ENCODE results near the gene CATSPER1.

CATSPER1 gene

DNA sequence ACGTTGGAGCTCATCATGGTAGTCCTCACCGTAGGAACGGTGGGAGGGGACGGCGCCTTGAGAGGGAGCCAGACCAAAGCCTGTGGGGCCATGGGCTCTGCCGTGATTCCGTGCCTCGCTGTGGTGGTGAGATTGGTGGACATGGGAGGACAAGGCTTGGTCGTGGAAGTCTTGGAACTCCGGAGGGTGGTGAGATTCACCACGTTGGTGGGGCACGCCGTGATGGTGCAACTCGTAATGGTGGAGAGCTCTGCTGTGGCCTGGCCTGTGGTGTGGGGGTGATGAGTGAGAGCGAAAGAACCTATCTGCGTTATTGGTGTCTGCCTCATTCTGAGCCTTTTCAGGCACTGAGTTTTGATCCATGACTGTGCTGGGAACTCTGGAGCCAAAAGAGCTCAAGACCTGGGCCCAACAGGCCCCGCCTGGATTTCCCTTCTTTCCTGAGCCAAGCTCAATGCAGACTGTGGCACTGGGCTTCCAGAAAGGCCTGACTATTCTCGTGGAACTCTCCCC is at the start of gene CATSPER1:
TSS of gene CATSPER1 (minus strand) at position 463 of the 513 bp plus-strand sequence. CDS start at position 363, 100 bp downstream.
- Mint-ChIP-seq H3K27ac (peak within 1 kb of the TSS; percentile 60), H3K36me3 (no peaks in the 10 kb centered on the region), H3K4me1 (peaks cover 5% of the 10 kb centered on the region), H3K27me3 (peaks cover 3% of the 10 kb centered on the region), H3K9me3 (no peaks in the 10 kb centered on the region), H3K4me3 (no peak within 1 kb of the TSS)

- Mint-ChIP-seq H3K36me3 (peaks cover 14% of the 10 kb centered on the region), H3K4me3 (no peak overlapping the region), H3K27ac (no peak overlapping the region), H3K4me1 (peaks cover 85% of the 10 kb centered on the region), H3K27me3 (no peaks in the 10 kb centered on the region), H3K9me3 (no peaks in the 10 kb centered on the region)
These were observed 49.0 kb upstream of the CATSPER1 start for GRCh38 chr11:66075273-66075672.

- H3K9me3 Mint-ChIP-seq = no peaks in the 10 kb centered on the region
- peak overlapping the region; percentile 96 for H3K27ac Mint-ChIP-seq
- H3K4me1 Mint-ChIP-seq = peaks cover 78% of the 10 kb centered on the region
- H3K27me3 Mint-ChIP-seq = no peaks in the 10 kb centered on the region
- peaks cover 17% of the 10 kb centered on the region for H3K36me3 Mint-ChIP-seq
- H3K4me3 Mint-ChIP-seq = peak overlapping the region; percentile 51
These were observed 47.4 kb upstream of the CATSPER1 start for GRCh38 chr11:66073669-66074068.

- peak overlapping the region; percentile 94 for H3K4me3 Mint-ChIP-seq
- H3K4me1 Mint-ChIP-seq = peaks cover 79% of the 10 kb centered on the region
- peaks cover 15% of the 10 kb centered on the region for H3K36me3 Mint-ChIP-seq
- H3K9me3 Mint-ChIP-seq = no peaks in the 10 kb centered on the region
- H3K27me3 Mint-ChIP-seq = no peaks in the 10 kb centered on the region
- peak overlapping the region; percentile 96 for H3K27ac Mint-ChIP-seq
These were observed 46.2 kb upstream of the CATSPER1 start for GRCh38 chr11:66072518-66072917.

GRCh38 chr11:66072081-66072480 is 45.8 kb upstream of the CATSPER1 start:
- Mint-ChIP-seq H3K27me3 (no peaks in the 10 kb centered on the region), H3K36me3 (peaks cover 15% of the 10 kb centered on the region), H3K4me1 (peaks cover 80% of the 10 kb centered on the region), H3K4me3 (peak overlapping the region; percentile 94), H3K27ac (peak overlapping the region; percentile 96), H3K9me3 (no peaks in the 10 kb centered on the region)

- Mint-ChIP-seq H3K27ac (peak overlapping the region; percentile 94), H3K4me1 (peaks cover 80% of the 10 kb centered on the region), H3K36me3 (peaks cover 15% of the 10 kb centered on the region), H3K4me3 (peak overlapping the region; percentile 94), H3K9me3 (no peaks in the 10 kb centered on the region), H3K27me3 (no peaks in the 10 kb centered on the region)
These were observed 45.1 kb upstream of the CATSPER1 start for GRCh38 chr11:66071381-66071801.

DNA sequence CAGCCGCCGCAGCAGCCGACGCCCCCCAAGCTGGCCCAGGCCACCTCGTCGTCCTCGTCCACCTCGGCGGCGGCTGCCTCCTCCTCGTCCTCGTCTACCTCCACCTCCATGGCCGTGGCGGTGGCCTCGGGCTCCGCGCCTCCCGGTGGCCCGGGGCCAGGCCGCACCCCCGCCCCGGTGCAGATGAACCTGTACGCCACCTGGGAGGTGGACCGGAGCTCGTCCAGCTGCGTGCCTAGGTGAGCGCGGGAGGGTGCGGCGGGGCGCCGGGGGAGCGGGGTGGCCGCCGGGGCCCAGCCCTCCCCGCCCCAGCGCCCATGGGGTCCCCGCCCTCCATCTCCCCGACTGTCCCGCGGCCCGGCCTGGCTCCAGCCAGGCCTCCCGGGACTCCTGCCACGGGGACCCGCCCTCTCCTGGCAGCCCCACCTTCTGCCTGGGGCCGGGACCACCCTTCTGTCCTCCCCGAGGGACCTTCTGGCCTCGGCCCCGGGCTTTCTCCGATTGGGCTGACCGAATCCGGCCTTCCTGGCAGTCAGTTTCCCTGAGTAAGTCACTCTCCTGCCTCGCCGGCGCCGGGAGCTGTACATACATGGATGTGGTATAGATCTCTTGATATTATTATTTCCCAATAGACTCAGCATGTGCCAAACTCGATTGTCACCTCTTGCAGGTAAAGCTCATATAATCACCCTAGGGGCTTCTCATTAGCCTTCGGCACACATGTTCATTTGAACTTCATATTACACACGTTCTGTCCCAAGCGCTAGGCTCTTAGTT is 44.5 kb upstream of the CATSPER1 start:
- Mint-ChIP-seq H3K9me3 (no peaks in the 10 kb centered on the region), H3K27ac (peak overlapping the region; percentile 94), H3K36me3 (peaks cover 18% of the 10 kb centered on the region), H3K4me3 (peak overlapping the region; percentile 94), H3K4me1 (peaks cover 79% of the 10 kb centered on the region), H3K27me3 (no peaks in the 10 kb centered on the region)

DNA sequence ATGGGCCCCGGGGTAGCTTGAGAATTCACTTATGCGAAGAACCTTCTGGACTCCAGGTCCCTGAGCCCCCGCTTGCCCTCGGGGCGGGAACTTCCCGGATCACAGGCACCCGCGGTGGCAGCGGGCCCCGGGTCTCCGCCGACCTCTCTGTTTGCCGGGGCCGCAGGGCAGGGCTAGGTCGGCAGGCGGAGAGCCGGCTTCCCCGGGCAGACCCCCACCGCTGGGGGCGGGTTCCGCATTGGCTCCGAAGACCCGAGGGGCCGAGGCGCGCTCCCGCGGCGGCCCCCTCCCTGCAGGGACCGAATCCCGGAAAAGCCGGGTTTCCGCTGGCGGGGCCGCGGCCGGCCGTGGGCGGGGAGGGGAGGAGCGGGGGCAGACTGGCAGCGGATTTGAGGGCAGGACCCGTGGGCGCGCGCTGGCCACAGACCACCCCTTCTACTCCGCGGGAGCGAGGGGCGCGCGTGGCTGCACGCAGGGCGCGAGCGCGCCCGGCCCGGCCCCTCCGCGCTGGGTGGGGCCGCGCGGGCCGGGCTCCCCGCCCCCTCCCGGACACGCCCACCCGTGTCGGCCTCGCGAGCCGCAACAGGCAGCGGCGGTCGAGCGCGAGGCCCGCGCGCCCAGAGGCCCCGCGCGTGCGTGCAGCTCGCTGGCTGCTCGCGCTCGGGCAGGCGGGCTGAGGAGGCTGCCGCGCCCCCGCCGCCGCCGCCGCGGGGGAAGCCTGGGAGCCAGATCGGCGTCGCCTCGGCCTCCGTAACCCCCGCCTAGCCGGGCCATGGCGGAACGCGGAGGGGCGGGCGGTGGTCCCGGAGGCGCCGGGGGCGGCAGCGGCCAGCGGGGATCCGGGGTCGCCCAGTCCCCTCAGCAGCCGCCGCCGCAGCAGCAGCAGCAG is 43.7 kb upstream of the CATSPER1 start, which contains the start of gene PACS1:
TSS of gene PACS1 (plus strand) at position 558 of the 889 bp plus-strand sequence. CDS start at position 773, 215 bp downstream.
- Mint-ChIP-seq H3K27me3 (no peaks in the 10 kb centered on the region), H3K36me3 (peaks cover 21% of the 10 kb centered on the region), H3K4me3 (peak within 1 kb of the TSS; percentile 94), H3K9me3 (no peaks in the 10 kb centered on the region), H3K27ac (peak within 1 kb of the TSS; percentile 94), H3K4me1 (peaks cover 74% of the 10 kb centered on the region)

DNA sequence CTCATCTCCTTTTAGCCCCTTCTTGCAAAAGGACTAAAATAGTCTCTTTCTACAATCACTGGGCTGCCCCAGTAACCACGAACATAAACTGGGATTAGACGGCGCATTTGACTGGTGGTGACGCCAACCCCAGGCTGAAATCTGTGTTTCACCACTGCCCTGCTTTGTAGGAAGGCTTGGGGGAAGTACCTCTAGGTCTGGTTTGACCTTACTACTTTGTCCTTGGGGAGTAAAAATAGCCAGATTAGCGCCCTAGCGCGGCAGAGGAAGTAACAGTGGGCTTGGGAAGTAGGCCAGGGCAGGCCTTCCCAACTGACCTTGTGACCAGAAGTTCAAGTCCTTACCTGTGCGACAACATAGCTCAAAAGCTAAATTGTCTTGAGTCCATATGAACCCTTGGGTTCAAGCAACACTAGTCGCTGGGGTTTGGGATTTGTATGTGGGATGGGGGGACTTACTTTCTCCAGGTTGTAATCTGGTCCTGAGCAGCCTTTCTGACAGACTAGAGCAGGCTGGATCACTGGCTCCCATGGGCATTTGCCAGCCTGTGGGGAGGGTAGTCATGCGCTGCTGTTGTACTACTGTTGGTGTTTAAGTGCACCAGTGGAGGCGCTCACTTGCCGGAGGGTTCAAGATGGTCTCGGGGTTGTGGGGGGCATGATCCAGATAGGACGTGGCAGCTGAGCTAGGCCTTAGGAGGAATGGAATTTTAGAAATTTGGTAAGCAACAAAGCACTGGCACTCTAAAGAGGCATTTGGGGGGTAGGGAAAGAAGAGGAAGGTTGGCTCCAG is 42.8 kb upstream of the CATSPER1 start:
- Mint-ChIP-seq H3K4me1 (peaks cover 70% of the 10 kb centered on the region), H3K4me3 (peak overlapping the region; percentile 90), H3K9me3 (no peaks in the 10 kb centered on the region), H3K27ac (peak overlapping the region; percentile 89), H3K27me3 (no peaks in the 10 kb centered on the region), H3K36me3 (peaks cover 25% of the 10 kb centered on the region)

DNA sequence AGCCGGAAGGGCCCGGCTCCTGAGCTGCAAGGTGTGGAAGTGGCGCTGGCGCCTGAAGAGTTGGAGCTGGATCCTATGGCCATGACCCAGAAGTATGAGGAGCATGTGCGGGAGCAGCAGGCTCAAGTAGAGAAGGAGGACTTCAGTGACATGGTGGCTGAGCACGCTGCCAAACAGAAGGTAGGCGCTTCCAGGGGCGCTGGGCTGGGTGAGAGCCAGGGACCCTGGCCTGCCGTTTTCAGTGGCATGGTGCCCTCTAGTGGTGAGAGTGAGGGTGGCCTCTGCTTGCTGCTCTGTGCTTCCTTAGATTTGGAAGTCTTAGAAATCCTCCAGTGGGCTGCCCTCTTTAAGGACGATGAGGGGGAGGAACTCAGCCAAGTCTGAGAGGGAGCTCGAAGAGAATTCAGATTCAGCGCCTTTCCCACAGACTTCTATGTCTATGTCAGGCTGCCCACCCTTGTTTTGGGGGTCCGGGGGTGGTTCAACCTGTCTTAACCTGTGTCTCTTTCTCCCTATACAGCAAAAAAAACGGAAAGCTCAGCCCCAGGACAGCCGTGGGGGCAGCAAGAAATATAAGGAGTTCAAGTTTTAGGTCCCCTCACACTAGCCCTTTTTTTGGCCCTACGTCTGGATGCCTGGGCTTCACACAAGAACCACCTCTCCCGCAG is 42.0 kb upstream of the CATSPER1 start:
- Mint-ChIP-seq H3K4me3 (peak overlapping the region; percentile 52), H3K9me3 (no peaks in the 10 kb centered on the region), H3K4me1 (peaks cover 68% of the 10 kb centered on the region), H3K27me3 (no peaks in the 10 kb centered on the region), H3K36me3 (peaks cover 27% of the 10 kb centered on the region), H3K27ac (peak overlapping the region; percentile 89)

DNA sequence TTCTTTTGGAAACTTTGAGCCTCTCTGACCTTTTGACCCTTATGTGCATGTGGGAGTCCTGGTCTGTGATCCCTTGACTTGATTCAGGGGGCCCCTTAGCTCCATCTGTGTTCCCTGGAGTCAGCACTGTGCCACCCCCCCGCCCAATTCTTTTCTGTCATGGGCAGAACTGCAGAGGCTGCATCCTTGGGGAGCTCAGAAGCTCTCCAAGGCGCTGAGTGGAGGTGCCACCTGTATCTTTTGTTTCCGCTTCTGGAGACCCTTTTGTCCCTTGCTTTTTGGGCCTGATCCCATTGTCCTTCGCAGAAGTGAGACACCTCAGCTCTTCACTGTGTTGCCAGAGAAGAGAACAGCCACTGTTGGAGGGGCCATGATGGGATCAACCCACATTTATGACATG is 41.4 kb upstream of the CATSPER1 start:
- Mint-ChIP-seq H3K4me3 (no peak overlapping the region), H3K9me3 (no peaks in the 10 kb centered on the region), H3K4me1 (peaks cover 68% of the 10 kb centered on the region), H3K36me3 (peaks cover 31% of the 10 kb centered on the region), H3K27ac (peak overlapping the region; percentile 89), H3K27me3 (no peaks in the 10 kb centered on the region)

DNA sequence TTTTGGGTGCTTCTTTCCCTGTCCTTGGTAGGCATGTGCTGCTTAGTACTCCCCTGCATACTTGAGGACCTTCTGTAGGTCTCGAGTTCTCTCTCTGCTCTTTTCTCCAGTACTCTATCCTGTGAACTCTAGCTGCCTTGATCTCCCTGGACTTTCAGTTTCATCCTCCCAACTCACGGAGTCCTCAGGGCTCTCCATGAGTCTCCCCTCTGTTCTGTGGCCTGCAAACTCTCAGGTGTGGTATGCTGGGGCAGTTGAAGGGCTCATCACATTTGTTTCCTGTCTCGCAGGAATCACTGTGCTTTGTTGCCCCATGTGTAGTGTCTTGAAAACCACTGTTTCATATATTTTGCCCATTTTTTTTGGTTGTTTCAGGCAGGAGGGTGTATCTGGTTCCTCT is 40.5 kb upstream of the CATSPER1 start:
- H3K9me3 Mint-ChIP-seq = no peaks in the 10 kb centered on the region
- peak overlapping the region; percentile 74 for H3K27ac Mint-ChIP-seq
- H3K4me1 Mint-ChIP-seq = peaks cover 61% of the 10 kb centered on the region
- no peaks in the 10 kb centered on the region for H3K27me3 Mint-ChIP-seq
- no peak overlapping the region for H3K4me3 Mint-ChIP-seq
- H3K36me3 Mint-ChIP-seq = peaks cover 33% of the 10 kb centered on the region

GRCh38 chr11:66064571-66064970 is 38.3 kb upstream of the CATSPER1 start:
- H3K4me3 Mint-ChIP-seq = no peak overlapping the region
- no peaks in the 10 kb centered on the region for H3K27me3 Mint-ChIP-seq
- peak overlapping the region; percentile 26 for H3K27ac Mint-ChIP-seq
- peaks cover 43% of the 10 kb centered on the region for H3K36me3 Mint-ChIP-seq
- peaks cover 70% of the 10 kb centered on the region for H3K4me1 Mint-ChIP-seq
- no peaks in the 10 kb centered on the region for H3K9me3 Mint-ChIP-seq

- Mint-ChIP-seq H3K27ac (peak overlapping the region; percentile 52), H3K9me3 (no peaks in the 10 kb centered on the region), H3K27me3 (no peaks in the 10 kb centered on the region), H3K4me3 (no peak overlapping the region), H3K4me1 (peaks cover 64% of the 10 kb centered on the region), H3K36me3 (peaks cover 45% of the 10 kb centered on the region)
These were observed 37.6 kb upstream of the CATSPER1 start for GRCh38 chr11:66063900-66064299.
